ENCODE measurements around the gene SAP25.

DNA sequence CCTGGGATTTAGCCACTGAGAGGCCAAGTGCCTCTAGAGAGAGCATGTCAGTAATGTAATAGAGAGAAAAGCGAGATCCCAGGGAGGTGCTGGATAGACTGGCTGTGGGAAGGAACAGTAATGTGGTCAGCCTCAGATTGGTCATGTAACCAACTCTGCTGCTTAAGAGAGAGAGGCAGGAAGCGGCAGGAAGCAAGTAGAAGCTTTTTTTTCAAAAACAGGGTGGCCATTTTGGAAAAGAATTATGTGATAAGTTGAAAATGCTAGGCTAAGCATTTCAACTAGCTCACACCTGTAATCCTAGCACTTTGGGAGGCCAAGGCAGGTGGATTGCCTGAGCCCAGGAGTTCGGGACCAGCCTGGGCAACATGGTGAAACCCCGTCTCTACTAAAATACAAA is 24.7 kb upstream of the SAP25 start:
- no peak for TF ChIP-seq EZH2 (IDR thresholded peaks at IDR 0.05; ENCODE audit: insufficient read depth, low read length)
- TF ChIP-seq, protein P1, sequence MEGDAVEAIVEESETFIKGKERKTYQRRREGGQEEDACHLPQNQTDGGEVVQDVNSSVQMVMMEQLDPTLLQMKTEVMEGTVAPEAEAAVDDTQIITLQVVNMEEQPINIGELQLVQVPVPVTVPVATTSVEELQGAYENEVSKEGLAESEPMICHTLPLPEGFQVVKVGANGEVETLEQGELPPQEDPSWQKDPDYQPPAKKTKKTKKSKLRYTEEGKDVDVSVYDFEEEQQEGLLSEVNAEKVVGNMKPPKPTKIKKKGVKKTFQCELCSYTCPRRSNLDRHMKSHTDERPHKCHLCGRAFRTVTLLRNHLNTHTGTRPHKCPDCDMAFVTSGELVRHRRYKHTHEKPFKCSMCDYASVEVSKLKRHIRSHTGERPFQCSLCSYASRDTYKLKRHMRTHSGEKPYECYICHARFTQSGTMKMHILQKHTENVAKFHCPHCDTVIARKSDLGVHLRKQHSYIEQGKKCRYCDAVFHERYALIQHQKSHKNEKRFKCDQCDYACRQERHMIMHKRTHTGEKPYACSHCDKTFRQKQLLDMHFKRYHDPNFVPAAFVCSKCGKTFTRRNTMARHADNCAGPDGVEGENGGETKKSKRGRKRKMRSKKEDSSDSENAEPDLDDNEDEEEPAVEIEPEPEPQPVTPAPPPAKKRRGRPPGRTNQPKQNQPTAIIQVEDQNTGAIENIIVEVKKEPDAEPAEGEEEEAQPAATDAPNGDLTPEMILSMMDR (IDR thresholded peaks at IDR 0.05; ENCODE audit: insufficient read depth, low read depth, low read length) = no peak

All from astrocyte (in vitro differentiated cells and primary cell).